ENCODE measurements around the gene PPFIA3. TPM values are rescaled to one million over a fixed set of nuclear protein-coding genes. Genes with fewer than 3 reads are reported as not detected.
"Not testable (repeated sequence)": the region's sequence is repeated elsewhere in the genome, so short reads cannot be mapped to it uniquely, and the experiment has no call there.

Gene PPFIA3
- polyA plus RNA-seq, 2 of the 4 experiments (the other 2 are of a cell fraction), result 3.2 to 7.3 TPM

GRCh38 chr19:49074869-49075268 lies 44.5 kb upstream of the PPFIA3 start:
- not testable (repeated sequence) for H3K9me3 ChIP-seq, FAIRE-seq, H3K4me2 ChIP-seq, H3K4me3 ChIP-seq, H3K27ac ChIP-seq
- peak; percentile 70 for TF ChIP-seq CTCF (IDR thresholded peaks at IDR 0.05)
- TF ChIP-seq SMC3 (IDR thresholded peaks at IDR 0.05), result peak; percentile 73
- TF ChIP-seq RAD21 (conservative IDR thresholded peaks at IDR 0.05 in 1 of 2, IDR thresholded peaks at IDR 0.05 in 1 of 2), result peak; percentile 67 to 80
- ChIA-PET CTCF (interaction anchor here (0.7 to 8.8 kb wide), 38 partner anchors 8 to 359 kb away, joined by 3 to 121 read pairs (median 6); partner anchors contain the start of genes CGB7, GYS1, LIN7B and RUVBL2), POLR2A (interaction anchor here (0.7 to 1.5 kb wide), 2 partner anchors 75 to 124 kb away, joined by 3 to 4 read pairs; no protein-coding TSS in a partner anchor)
- H3K4me1 ChIP-seq, result peaks cover 16% of the 10 kb centered on the region
- 14% methylated on average over 9 of the region's 9 CpGs for WGBS (ENCODE audit: missing lambda C conversion rate)
- ATAC-seq (peak in 1 of 2 experiments; percentile 18; a peak in 2 of 6 replicates), DNase-seq (ENCODE audit: low read depth in 1 of 2, low spot score in 1 of 2) (peak in 1 of 2 experiments; percentile 79)

- no peak for DNase-seq (ENCODE audit: low read depth in 1 of 2, low spot score in 1 of 2)
- Histone ChIP-seq H3K4me2 (no peak overlapping the region), H3K4me3 (no peak overlapping the region), H3K9me3 (no peaks in the 10 kb centered on the region), H3K4me1 (peaks cover 6% of the 10 kb centered on the region), H3K27ac (no peak overlapping the region)
- TF ChIP-seq E2F6 (IDR thresholded peaks at IDR 0.05; ENCODE audit: borderline replicate concordance, low read depth) (no peak), ELK1 (IDR thresholded peaks at IDR 0.05; ENCODE audit: low read depth, low read length) (no peak), TFCP2L1 (CRISPR knock-in tag; IDR thresholded peaks at IDR 0.05) (no peak), RFX5 (IDR thresholded peaks at IDR 0.05) (no peak), SREBF2 (IDR thresholded peaks at IDR 0.05) (no peak), FOSL2 (IDR thresholded peaks at IDR 0.05) (no peak), FOSL2 (CRISPR knock-in tag; IDR thresholded peaks at IDR 0.05) (no peak), RNF2 (IDR thresholded peaks at IDR 0.05; ENCODE audit: borderline replicate concordance, low read depth) (no peak), NR3C1 (IDR thresholded peaks at IDR 0.05) (no peak), KDM1A (IDR thresholded peaks at IDR 0.05; ENCODE audit: low read depth) (no peak), ZSCAN20 (CRISPR knock-in tag; IDR thresholded peaks at IDR 0.05) (no peak), TP53 (CRISPR knock-in tag; IDR thresholded peaks at IDR 0.05) (no peak), EHF (CRISPR knock-in tag; IDR thresholded peaks at IDR 0.05) (no peak), RCOR1 (IDR thresholded peaks at IDR 0.05; ENCODE audit: low read depth, low read length) (no peak), HEYL (CRISPR knock-in tag; IDR thresholded peaks at IDR 0.05) (no peak), ZFP36 (IDR thresholded peaks at IDR 0.05; ENCODE audit: borderline replicate concordance, partially characterized antibody) (no peak)
- FAIRE-seq, result no peak
- ATAC-seq, result no peak
- CTCF ChIA-PET, result interaction anchor here (0.6 to 3.2 kb wide), 8 partner anchors 15 to 745 kb away, joined by 3 to 17 read pairs (median 5); no protein-coding TSS in a partner anchor
- WGBS (ENCODE audit: missing lambda C conversion rate), result 80% methylated on average over 4 of the region's 4 CpGs
- POLR2A ChIA-PET, result no interaction called here
These were observed 39.0 kb upstream of the PPFIA3 start for GRCh38 chr19:49080392-49080791.

GRCh38 chr19:49081273-49081672 lies 38.1 kb upstream of the PPFIA3 start:
- no peak for TF ChIP-seq HOXA7 (CRISPR knock-in tag; IDR thresholded peaks at IDR 0.05)
- TF ChIP-seq TFCP2L1 (CRISPR knock-in tag; IDR thresholded peaks at IDR 0.05), result no peak
- no peak for TF ChIP-seq CEBPB (IDR thresholded peaks at IDR 0.05)
- no peak for TF ChIP-seq CBX8 (IDR thresholded peaks at IDR 0.05)
- no peak for TF ChIP-seq HES2 (IDR thresholded peaks at IDR 0.05)
- 82% methylated on average over 1 of the region's 1 CpG for WGBS (ENCODE audit: missing lambda C conversion rate)
- ATAC-seq (no peak), DNase-seq (ENCODE audit: low read depth in 1 of 2, low spot score in 1 of 2) (no peak), FAIRE-seq (no peak)
- no peaks in the 10 kb centered on the region for H3K9me3 ChIP-seq
- no peak overlapping the region for H3K4me3 ChIP-seq
- ChIA-PET POLR2A (no interaction called here), CTCF (interaction anchor here (0.6 to 2.6 kb wide), 7 partner anchors 14 to 293 kb away, joined by 3 to 18 read pairs (median 4); no protein-coding TSS in a partner anchor)
- no peak overlapping the region for H3K27ac ChIP-seq
- H3K4me2 ChIP-seq, result no peak overlapping the region
- H3K4me1 ChIP-seq, result peaks cover 6% of the 10 kb centered on the region
